ENCODE data around the gene PAK2.

GRCh38 chr3:196736670-196737374 is 2.8 kb upstream of the PAK2 start:
- TF ChIP-seq POLR2AphosphoS5 (IDR thresholded peaks at IDR 0.05) (no peak), POLR2A (IDR thresholded peaks at IDR 0.05; ENCODE audit: low read depth) (no peak)
- TF ChIP-seq, protein P1, sequence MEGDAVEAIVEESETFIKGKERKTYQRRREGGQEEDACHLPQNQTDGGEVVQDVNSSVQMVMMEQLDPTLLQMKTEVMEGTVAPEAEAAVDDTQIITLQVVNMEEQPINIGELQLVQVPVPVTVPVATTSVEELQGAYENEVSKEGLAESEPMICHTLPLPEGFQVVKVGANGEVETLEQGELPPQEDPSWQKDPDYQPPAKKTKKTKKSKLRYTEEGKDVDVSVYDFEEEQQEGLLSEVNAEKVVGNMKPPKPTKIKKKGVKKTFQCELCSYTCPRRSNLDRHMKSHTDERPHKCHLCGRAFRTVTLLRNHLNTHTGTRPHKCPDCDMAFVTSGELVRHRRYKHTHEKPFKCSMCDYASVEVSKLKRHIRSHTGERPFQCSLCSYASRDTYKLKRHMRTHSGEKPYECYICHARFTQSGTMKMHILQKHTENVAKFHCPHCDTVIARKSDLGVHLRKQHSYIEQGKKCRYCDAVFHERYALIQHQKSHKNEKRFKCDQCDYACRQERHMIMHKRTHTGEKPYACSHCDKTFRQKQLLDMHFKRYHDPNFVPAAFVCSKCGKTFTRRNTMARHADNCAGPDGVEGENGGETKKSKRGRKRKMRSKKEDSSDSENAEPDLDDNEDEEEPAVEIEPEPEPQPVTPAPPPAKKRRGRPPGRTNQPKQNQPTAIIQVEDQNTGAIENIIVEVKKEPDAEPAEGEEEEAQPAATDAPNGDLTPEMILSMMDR (IDR thresholded peaks at IDR 0.05): no peak
